ENCODE data around the gene ADO. TPM values are rescaled to one million over a fixed set of nuclear protein-coding genes. Genes with fewer than 3 reads are reported as not detected.
"Not testable (repeated sequence)": the region's sequence is repeated elsewhere in the genome, so short reads cannot be mapped to it uniquely, and the experiment has no call there.

ADO gene
- total RNA-seq, 1 donor: 22.0 TPM

DNA sequence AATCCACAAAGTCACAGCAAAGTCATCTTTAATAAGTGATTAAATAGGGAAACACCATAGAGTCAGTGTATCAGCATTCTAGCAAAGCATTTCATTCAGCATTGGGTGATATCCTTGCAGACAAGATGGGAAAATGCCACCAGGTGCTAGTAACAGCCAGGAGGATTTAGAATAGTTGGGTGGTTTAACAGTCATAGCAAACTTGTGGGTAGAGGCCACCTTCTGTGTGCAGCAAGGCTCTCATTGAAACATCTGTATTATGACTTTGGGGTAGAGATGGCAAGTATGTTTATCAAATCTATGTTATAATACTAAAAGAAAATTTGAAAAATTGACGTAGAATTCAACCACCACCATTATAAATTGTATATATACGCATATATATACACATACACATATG, 26.4 kb upstream of the ADO start:
- no peak overlapping the region for H3K4me3 ChIP-seq (ENCODE audit: low read depth, low read length)
- no peak for DNase-seq (ENCODE audit: low read depth)
- TF ChIP-seq, protein P1, sequence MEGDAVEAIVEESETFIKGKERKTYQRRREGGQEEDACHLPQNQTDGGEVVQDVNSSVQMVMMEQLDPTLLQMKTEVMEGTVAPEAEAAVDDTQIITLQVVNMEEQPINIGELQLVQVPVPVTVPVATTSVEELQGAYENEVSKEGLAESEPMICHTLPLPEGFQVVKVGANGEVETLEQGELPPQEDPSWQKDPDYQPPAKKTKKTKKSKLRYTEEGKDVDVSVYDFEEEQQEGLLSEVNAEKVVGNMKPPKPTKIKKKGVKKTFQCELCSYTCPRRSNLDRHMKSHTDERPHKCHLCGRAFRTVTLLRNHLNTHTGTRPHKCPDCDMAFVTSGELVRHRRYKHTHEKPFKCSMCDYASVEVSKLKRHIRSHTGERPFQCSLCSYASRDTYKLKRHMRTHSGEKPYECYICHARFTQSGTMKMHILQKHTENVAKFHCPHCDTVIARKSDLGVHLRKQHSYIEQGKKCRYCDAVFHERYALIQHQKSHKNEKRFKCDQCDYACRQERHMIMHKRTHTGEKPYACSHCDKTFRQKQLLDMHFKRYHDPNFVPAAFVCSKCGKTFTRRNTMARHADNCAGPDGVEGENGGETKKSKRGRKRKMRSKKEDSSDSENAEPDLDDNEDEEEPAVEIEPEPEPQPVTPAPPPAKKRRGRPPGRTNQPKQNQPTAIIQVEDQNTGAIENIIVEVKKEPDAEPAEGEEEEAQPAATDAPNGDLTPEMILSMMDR (IDR thresholded peaks at IDR 0.05; ENCODE audit: insufficient read depth, low read length): no peak

DNA sequence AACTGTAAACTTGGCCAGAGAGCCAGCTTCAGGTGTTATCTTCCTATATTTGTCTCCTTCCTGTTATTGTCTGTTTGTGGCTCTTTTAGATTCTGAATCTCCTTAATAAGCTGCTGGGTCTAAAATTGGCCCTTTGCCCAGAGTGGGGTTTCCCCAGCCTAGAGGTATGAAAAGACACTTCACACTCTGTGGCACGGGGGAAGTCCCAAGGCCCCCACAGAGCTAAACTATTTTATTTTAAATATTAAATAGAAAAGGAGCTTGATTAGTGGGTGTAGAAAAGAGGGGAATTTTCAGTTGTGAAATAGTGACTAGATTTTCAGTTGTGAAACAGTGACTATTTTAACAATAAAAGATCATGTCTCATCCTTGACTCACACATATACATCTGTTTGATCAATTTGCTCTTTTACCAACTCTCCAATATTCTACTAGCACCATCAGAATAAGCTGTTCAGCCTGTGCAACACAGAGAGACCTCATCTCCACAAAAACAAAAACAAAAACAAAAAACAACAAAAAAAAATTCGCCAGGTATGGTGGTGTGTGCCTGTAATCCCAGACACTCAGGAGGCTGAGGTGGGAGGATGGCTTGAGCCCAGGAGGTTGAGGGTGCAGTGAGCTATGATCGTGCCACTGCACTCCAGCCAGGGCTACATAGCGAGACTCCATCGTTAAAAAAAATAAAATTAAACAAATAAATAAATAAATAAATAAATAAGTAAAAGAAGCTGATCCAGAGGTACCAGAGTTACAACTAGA, 24.9 kb upstream of the ADO start:
- no peak overlapping the region for H3K4me3 ChIP-seq (ENCODE audit: low read depth, low read length)
- TF ChIP-seq, protein P1 (IDR thresholded peaks at IDR 0.05; ENCODE audit: insufficient read depth, low read length): no peak
- peak; percentile 24 for DNase-seq (ENCODE audit: low read depth)

DNA sequence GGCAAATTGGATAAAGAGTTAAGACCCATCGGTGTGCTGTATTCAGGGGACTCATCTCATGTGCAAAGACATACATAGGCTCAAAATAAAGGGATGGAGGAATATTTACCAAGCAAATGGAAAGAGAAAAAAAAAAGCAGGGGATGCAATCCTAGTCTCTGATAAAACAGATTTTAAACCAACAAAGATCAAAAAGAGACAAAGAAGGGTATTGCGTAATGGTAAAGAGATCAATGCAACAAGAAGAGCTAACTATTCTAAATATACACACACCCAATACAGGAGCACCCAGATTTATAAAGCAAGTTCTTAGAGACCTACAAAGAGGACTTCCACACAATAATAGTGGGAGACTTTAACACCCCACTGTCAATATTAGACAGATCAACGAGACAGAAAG, 20.0 kb upstream of the ADO start:
- DNase-seq (ENCODE audit: low read depth); H3K4me3 ChIP-seq (ENCODE audit: low read depth, low read length): not testable (repeated sequence)

DNA sequence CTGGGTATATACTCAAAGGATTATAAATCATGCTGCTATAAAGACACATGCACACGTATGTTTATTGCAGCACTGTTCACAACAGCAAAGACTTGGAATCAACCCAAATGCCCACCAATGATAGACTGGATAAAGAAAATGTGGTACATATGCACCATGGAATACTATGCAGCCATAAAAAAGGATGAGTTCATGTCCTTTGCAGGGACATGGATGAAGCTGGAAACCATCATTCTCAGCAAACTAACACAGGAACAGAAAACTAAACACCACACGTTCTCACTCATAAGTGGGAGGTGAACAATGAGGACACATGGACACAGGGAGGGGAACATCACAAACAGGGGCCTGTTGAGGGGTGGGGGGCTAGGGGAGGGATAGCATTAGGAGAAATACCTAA, 16.2 kb upstream of the ADO start:
- DNase-seq (ENCODE audit: low read depth); H3K4me3 ChIP-seq (ENCODE audit: low read depth, low read length): not testable (repeated sequence)

DNA sequence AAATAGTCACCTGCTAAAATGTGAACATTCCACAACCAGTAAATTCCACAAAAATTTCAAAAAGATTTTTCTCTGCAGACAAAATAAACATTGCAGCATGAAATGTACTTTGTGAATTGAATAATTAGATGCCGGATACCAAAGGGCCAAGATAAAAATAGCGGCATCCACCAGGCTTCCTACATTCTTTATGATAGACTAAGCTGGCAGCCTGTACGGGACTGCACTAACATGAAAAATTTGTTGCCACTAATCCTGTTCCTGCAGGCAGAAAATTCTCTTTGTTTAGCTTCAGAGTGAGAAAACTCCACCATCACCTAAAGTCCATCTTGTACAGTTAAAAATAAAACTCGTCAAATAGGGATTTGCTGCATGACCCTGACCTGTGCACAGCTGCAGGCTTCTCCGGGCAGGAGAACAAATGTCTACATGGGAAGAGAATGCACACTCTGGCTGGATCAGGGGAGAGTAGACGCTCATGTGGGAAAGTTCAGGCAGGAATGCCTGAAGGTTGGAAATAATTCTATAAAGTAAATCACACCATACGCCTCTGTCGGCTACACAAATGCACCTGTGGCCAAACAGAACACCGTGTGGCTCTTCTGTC, 15.6 kb upstream of the ADO start:
- H3K4me3 ChIP-seq (ENCODE audit: low read depth, low read length): no peak overlapping the region
- DNase-seq (ENCODE audit: low read depth): peak; percentile 51
- TF ChIP-seq, protein P1 (IDR thresholded peaks at IDR 0.05; ENCODE audit: insufficient read depth, low read length): no peak

DNA sequence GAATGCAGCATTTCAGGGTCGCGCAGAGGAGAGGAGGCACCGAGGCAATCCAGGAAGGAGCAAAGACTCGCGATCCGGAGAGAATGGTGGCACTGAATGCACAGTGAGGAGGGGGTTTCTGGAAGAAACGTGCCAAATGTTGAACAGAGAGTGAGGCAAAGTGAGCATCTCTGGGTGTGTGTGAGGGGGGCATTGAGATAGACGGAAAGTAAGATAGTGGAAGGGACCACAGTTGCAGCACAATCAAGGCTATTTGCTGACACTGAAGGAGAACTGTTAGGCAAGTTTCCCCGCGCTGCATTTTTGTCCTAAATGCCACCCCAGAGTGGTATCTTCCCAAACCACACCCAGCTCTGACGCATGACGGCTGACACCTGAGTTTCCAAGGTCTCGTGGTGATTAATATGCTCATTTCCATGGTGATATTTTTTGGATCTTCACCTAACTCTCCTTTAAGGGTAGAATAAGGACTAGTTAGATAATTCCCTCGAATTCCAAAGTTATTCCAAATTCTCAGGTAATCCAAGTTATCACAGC, 14.4 kb upstream of the ADO start:
- TF ChIP-seq, protein P1 (IDR thresholded peaks at IDR 0.05; ENCODE audit: insufficient read depth, low read length): no peak
- DNase-seq (ENCODE audit: low read depth): no peak
- H3K4me3 ChIP-seq (ENCODE audit: low read depth, low read length): no peak overlapping the region

DNA sequence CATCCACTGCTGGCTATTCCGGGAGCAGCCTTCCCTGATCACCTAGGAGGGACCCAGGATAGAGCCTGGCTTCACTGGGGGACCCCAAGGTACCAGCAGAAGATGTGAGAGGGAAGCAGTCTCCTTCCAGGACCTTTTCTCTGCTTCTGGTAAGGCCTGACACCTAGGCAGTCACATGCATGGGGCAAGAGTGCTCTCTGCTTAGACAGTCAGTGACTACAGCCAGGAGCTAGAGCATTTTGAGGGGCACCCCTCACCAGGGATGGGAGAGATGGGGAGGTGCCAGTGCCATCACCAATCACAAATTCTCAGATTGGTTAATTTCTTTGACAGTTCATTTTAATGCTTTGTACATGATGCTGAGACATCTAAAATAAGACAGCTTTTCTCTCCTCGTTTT, 13.9 kb upstream of the ADO start:
- DNase-seq (ENCODE audit: low read depth): no peak
- TF ChIP-seq, protein P1 (IDR thresholded peaks at IDR 0.05; ENCODE audit: insufficient read depth, low read length): no peak
- no peak overlapping the region for H3K4me3 ChIP-seq (ENCODE audit: low read depth, low read length)
